HG02678 (cell line): ENCODE data around the gene KRT6A.
"Not testable (repeated sequence)": the region's sequence is repeated elsewhere in the genome, so short reads cannot be mapped to it uniquely, and the experiment has no call there.

Experiments used
- ATAC-seq: cut with Tn5 transposase; IDR thresholded peaks from one replicate; pipeline ENCODE4 v1.9.1; 2021; ENCODE audit warnings: mild to moderate bottlenecking, moderate library complexity; ENCODE audit not compliant: unreplicated experiment

The KRT6A gene

DNA sequence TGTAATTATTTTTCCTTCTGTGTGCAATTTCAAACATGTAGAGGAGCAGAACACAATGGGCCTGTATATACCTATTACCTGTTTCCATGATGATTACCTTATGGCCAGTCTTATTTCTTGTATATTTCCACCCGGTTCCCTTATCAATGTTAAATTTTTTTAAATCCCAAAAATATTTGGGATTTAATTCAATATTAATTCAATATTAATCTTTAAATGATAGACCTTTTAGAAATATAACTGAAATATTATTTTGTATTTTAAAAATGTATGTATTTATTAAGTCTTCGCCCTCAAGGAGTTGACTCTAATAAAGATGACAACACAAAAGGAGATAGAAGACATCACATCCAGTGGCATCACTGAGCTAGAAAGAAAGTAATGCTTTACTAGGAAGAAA lies 18.8 kb downstream of the KRT6A start:
- no peak for ATAC-seq

DNA sequence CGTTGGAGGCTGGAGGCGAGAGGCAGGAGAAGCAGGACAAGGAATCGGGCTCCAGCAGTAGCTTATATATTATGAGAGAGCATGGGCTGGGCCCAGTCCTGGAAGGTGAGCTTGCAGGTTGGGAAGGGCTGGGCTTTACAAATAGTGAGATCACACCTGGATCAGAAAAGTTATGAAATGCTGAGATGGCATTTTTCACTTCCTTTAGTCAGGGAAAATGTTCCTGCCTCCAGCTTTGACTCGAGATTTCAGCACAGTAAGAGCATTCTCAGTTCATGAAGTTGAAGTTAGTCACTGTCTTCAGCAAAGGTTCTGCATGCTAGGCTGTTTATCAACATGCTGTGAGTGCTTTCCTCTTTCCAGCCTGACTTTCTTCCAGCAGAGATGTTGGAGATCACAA lies 19.3 kb downstream of the KRT6A start, which contains the start of gene KRT6C:
Gene KRT6C, minus strand, starts transcription at position 38 of the 400 bp plus-strand sequence. CDS start 68 bp downstream, outside the sequence.
- no peak for ATAC-seq

DNA sequence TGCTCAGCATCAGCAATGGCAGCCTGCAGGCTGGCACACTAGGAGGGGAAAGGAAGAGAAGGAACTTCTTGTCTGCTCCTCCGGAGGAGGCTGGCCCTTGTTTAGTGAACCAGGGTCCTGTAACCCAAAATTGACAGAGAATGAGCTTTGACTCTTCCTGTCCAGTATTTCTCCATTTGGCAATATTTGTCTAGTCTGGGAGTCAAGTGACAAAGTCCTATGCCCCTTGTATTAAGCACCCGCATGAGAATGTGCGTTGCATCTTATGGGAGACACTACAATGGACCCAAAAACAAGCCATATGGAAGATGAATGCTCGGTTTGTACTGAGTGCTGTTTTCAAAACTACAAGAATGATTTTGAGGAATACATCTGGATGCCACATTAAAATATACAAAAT lies 23.2 kb downstream of the KRT6A start:
- no peak for ATAC-seq

GRCh38 chr12:52464897-52465296 lies 28.2 kb downstream of the KRT6A start:
- no peak for ATAC-seq

GRCh38 chr12:52461693-52462092 lies 31.4 kb downstream of the KRT6A start:
- ATAC-seq = no peak

DNA sequence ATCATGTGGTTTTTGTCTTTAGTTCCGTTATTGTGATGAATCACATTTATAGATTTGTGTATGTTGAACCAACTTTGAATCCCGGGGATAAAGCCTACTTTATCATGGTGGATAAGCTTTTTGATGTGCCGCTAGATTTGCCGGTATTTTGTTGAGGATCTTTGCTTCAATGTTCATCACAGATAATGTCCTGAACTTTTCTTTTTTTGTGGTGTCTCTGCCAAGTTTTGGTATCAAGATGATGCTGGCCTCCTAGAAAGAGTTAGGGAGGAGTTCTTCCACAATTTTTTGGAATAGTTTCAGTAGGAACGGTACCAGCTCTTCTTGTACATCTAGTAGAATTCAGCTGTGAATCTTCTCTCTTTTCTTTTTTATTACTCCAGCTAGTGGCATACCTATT lies 34.2 kb downstream of the KRT6A start:
- ATAC-seq = no peak

DNA sequence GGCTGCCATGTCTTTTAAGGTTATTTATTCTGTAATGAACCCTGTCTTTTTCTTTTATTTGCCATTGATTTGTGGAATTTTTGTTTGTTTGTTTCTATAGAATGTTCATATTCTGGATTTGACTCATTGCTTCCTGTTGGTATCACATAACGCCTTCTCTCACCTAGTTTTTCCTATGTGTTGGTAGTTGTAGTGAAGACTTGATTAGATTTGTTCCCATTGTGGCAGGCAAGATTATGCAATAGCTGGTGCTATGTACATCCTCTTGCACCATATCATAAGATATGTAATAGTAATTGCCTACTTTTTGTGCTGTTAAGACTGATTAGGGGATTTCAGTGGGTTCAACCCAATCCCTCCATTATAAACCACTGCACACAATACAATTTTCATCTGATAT lies 37.2 kb downstream of the KRT6A start:
- ATAC-seq = no peak

GRCh38 chr12:52454411-52455201 lies 38.5 kb downstream of the KRT6A start:
- no peak for ATAC-seq

DNA sequence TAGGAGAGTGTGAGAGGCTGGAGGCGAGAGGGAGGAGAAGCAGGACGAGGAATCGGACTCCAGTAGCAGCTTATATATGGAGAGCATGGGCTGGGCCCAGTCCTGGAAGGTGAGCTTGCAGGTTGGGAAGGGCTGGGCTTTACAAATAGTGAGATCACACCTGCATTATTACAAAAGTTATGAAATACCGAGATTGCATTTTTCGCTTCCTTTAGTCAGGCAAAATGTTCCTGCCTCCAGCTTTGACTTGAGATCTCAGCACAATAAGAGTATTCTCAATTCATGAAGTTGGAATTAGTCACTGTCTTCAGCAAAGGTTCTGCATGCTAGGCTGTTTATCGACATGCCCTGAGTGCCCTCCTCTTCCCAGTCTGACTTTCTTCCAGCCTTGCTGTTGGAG lies 41.0 kb downstream of the KRT6A start, which contains the start of gene KRT6B:
Gene KRT6B, minus strand, starts transcription at position 46 of the 400 bp plus-strand sequence. CDS start 68 bp downstream, outside the sequence.
- ATAC-seq = no peak

DNA sequence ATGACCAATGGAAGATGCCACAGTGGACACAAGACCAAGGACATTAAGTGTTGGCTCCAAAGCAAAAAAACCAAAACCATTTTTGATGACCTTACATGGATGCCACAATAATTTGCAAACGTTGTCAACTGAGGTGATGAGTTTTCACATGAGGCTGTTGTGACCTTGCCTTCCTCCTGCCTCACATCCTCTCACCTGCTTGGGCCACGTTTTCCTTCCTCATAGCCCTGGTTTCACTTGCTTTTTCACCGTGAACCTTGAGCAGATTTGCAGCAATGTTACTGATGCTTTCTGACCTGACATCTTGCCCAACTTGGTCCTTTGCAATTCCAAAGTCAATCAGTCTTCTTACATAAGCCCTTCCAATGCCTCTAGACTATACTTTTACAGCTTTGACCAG lies 44.8 kb downstream of the KRT6A start:
- no peak for ATAC-seq

GRCh38 chr12:52447196-52447595 lies 45.9 kb downstream of the KRT6A start:
- not testable (repeated sequence) for ATAC-seq

DNA sequence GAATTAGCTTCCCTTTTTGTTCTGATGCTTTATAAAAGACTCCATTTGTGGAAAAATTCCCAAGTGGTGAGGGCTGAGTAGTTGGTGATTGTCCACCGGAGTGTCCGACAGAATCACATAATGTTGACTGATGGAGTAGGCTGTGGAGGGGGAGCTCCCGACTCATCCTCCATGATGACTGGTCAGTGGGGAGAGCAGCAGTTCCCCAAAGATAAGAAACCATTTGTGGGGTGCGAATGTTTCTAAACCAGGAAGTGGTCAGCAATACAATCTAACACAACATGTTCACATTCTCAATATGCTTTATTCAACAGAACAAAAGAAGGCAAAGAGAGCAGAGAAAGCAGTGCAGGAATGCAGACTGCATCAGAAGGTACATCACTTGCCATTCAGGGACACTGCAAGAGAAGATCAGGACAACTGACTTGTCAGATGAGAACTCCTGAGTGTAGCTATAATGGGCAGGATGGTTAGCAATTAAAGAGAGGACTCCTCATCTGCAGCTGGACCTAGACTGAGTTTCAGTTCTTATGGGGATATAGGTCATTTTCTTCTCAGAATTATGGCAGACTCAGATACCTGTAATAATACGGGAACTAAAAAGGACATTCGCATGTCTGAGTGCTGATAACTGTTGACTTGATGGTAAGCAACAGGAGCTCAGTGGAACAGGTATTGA lies 46.6 kb downstream of the KRT6A start:
- no peak for ATAC-seq

GRCh38 chr12:52445876-52446275 lies 47.2 kb downstream of the KRT6A start:
- no peak for ATAC-seq

DNA sequence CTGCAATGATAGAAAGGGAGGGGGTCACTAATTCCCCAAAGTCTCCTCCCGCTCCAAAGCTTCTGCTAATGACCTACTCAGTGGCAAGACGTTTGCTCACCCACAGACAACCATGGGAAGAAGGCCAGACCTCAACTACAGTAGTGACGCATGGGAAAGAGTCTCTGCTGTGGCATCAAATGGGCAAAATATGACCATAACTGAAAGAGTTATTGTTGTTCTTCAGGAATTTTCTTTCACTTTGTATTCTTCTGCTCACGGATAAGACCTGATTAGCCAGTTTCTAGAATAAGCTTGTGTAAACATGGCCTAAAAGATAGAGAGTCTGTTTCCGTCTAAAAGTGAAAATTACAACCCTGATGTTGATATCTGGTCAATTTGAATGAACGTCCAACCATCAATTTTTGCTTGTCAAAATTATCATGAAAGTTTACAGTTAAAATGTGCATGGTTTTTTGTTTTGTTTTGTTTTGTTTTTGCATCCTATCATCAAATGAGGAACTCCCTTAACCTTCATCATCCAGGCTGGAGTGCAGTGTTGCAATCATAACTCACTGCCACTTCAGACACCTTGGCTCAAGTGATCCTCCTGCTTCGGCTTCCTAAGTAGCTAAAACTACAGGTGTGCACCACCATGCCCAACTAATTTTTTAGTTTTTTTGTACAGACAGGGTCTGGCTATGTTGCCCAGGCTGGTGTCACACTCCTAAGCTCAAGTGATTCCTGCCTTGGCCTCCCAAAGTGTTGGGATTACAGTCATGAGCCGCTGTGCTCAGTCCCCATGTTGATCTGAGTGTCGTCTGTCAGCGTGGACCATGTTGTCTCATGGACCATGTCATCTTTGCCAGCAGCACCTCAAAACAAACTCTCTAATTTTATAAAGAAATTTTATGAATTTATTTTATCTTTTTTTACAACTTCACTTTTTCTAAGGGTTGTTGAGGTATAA lies 48.1 kb downstream of the KRT6A start:
- no peak for ATAC-seq

- ATAC-seq = no peak
Measured at GRCh38 chr12:52443966-52444365, 49.1 kb downstream of the KRT6A start.

DNA sequence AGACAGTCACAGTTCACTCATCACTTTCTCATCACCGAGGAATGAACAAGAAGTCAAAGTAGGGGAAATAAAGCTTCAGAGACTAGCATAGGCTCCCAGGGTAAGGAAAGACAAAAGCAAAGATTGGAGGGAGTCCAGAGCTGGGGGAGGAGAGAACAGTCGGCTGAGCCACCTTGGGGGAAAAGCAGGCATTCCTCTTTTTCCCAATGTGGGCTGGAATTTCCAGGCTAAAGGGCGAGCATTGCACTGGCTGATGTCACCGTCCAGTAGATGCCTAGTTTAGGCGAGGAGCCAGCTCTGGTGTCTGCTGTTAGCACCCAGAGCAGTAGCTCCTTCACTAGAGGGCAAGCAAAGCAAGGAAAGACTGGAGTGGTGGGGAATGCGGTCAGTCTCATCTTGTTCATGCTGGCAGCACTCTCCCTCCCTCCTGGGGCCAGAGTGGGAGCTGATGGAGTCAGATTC lies 50.4 kb downstream of the KRT6A start:
- ATAC-seq = no peak

DNA sequence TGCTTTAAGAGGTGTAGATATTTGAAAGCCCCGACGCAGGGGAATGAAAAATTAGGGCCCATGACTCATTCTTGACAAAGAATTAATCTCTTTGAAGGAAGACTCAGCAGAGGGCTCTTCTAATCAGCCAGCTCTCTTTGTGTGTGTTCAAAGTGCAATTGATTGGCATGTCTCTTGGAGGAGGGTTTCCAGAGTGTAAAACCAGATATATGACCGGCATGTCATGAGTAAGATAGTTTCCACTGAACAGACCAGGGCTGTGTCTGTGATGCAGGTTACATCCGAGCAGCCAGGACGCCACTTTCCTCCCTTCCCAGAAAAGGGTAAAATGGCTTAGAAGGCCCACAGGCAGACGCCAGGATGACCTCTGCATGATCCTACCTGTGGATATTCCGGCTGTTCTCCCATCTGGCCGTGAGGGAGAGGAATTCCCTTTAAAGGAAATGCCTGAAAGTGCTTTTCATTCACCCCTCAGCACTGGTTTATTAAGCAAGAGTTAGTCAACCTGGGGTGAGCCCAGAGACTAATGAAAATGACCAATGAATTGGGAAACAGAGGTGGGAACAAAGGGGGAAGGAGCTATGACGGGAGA lies 51.6 kb downstream of the KRT6A start:
- no peak for ATAC-seq

DNA sequence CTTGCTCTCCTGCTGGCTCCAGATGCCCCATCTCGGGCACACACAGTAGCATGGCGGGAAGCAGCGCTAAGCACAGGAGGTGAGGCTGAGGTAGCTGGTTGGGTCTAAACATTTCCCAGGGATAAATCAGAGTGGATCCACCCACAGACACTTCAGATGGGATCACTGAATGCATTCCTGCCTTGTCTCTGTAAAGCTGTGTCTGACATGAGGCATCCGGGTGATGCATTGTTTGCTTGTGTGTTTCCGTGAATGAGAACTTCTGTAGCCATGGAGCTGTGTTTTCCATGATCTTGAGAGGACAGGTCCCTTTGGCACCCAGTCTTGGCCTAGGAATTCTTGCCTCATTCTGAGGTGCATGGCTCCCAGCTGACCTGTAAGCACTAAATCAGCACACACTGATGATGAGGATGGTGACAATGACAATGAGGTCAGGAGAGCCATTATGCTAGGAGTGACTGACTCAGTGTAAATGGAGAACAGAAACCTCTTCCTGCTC lies 52.2 kb downstream of the KRT6A start:
- no peak for ATAC-seq

DNA sequence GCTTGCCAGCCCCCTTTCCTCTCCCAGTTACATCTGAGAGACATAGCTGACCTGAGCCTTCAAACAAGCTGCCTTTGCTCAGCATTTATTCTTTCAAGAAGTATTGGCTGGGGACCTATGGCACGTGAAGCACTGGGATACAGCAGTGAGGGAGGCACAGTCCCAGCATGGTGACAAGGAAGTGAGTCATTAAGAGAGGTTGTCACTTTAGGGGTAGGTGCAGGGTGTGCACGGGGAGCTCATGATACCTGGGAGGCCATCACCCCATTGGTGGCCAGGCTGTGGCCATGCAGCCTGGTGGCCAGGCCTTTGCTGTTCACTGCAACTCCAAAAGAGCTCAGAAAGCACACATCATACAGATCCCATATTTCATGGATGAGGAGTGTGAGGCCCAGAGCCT lies 53.2 kb downstream of the KRT6A start:
- ATAC-seq = no peak

DNA sequence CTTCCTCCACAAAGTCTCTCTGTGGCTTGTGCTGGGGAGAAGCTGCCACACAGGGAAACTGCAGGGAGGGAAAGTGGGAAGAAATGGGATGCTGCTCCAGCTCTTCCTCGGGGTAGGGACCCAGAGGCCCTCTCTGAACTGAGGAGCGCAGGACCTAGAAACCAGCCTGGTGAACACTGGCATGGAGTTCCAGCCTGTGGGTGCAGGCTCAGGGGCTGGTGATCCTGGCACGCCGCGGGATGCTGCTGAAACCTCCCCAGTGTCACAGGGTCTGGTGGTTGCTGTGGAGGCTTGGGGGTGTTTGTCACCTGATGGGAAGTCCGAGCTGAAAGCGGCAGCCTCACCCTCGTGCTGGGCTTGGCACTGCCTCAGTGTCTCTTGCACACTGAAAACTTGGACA lies 53.6 kb downstream of the KRT6A start:
- no peak for ATAC-seq
